Measurements from ENCODE around the gene ZC3H12D. TPM values are rescaled to one million over a fixed set of nuclear protein-coding genes. Genes with fewer than 3 reads are reported as not detected.

Gene ZC3H12D
- total RNA-seq, 2 experiments from 2014 or later: 6.0 to 6.1 TPM

DNA sequence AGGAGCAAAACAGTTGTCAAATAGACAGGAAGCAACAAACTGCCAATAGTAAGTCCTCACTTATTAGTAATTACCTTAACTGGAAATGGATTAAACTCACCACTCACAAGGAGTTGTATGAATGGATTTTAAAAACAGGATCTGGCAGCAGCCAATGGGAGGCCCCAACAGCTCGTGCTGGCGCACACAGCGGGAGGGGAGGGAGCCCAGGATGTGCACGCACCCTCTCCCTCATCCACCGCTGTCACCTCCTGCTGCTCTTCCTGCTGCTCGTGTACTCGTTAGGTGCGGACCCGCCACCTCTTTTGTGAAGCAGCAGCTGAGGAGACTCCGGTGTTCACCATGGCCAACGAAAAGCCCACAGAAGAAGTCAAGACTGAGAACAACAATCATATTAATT, 84.8 kb downstream of the ZC3H12D start, which contains the start of gene SUMO4:
TSS of gene SUMO4 (plus strand) at position 213 of the 400 bp plus-strand sequence. CDS start at position 343, 130 bp downstream.
- Mint-ChIP-seq H3K36me3 (ENCODE audit: low read depth) (peaks cover 83% of the 10 kb centered on the region), H3K9me3 (ENCODE audit: insufficient read depth) (no peaks in the 10 kb centered on the region), H3K4me3 (no peak within 1 kb of the TSS), H3K27me3 (ENCODE audit: low read depth) (no peaks in the 10 kb centered on the region), H3K27ac (peak within 1 kb of the TSS; percentile 21), H3K4me1 (ENCODE audit: low read depth) (peaks cover 30% of the 10 kb centered on the region)
- DNase-seq (no peak), ATAC-seq (no peak)
- CTCF ChIA-PET: no interaction called here
- POLR2A ChIA-PET: no interaction called here

DNA sequence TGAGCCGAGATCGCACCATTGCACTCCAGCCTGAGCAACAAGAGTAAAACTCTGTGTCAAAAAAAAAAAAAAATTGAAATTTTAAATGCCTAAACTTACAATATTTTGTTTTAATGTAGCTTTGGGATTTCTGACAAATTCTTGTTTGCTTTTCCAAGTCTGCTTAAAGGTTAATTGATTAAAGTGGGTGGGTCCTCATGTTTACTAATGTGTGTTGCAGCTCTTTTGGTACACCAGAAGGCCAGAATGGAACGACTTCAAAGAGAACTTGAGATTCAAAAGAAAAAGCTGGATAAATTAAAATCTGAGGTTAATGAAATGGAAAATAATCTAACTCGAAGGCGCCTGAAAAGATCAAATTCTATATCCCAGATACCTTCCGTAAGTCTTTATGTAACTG, 87.4 kb downstream of the ZC3H12D start:
- H3K4me3 Mint-ChIP-seq: no peak overlapping the region
- no peak for ATAC-seq
- ChIA-PET POLR2A (no interaction called here), CTCF (interaction anchor here (2.5 kb wide), 1 partner anchor 35 kb away, joined by 12 read pairs; no protein-coding TSS in a partner anchor)
- peaks cover 34% of the 10 kb centered on the region for H3K4me1 Mint-ChIP-seq (ENCODE audit: low read depth)
- H3K36me3 Mint-ChIP-seq (ENCODE audit: low read depth): peaks cover 82% of the 10 kb centered on the region
- no peaks in the 10 kb centered on the region for H3K27me3 Mint-ChIP-seq (ENCODE audit: low read depth)
- peaks cover 6% of the 10 kb centered on the region for H3K9me3 Mint-ChIP-seq (ENCODE audit: insufficient read depth)
- H3K27ac Mint-ChIP-seq: no peak overlapping the region
- DNase-seq: no peak

Other genes with a start within 250 kb of the ZC3H12D start
- gene TAB2, start 167.3 kb downstream of the ZC3H12D start, total RNA-seq: 100 to 1,000 TPM; 113 to 115 TPM
- 10 to 100 TPM; 10.1 TPM for gene SUMO4, start 84.8 kb downstream of the ZC3H12D start, total RNA-seq
- 10 to 100 TPM; 17.4 to 18.5 TPM for gene PPIL4, start 61.0 kb upstream of the ZC3H12D start, total RNA-seq
- 10 to 100 TPM; 17.8 to 18.6 TPM for gene GINM1, start 81.4 kb upstream of the ZC3H12D start, total RNA-seq
- gene KATNA1, start 163.7 kb upstream of the ZC3H12D start, total RNA-seq: 10 to 100 TPM; 27.2 to 28.6 TPM
- gene LATS1, start 233.1 kb upstream of the ZC3H12D start, total RNA-seq: 10 to 100 TPM; 33.2 to 33.9 TPM